GM08714 (cell line): ENCODE measurements around the gene CTTNBP2.

Experiments
- H3K4me3 ChIP-seq: fragments of 200-500 bp; sonication (Bioruptor generic); 2 replicates; pipeline ENCODE4 v1.5.1; 2014; ENCODE audit warnings: mild to moderate bottlenecking, low read length, inconsistent platforms
- ZNF274 ChIP-seq: IDR thresholded peaks from 2 replicates; pipeline ENCODE4 v1.6.1; 2012; ENCODE audit warnings: mild to moderate bottlenecking, low read depth, low read length

The CTTNBP2 gene

DNA sequence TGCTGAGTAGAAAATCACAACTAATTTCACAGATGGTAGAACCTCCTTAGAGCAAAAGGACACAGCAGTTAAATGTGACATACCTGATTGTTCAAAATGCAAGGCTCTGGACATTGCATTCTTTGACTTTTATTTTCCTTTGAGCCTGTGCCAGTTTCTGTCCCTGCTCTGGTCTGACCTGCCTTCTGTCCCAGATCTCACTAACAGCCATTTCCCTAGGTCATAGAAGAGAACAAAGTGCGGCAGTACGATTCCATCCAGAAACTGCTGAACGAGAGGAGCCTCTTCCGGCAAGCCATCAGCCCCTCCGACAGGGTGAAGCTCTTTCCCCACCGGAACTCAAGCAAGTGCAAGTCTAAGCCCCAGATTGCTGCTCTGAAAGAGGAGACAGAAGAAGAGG lies 206.6 kb downstream of the CTTNBP2 start:
- no peak overlapping the region for H3K4me3 ChIP-seq
- no peak for TF ChIP-seq ZNF274

DNA sequence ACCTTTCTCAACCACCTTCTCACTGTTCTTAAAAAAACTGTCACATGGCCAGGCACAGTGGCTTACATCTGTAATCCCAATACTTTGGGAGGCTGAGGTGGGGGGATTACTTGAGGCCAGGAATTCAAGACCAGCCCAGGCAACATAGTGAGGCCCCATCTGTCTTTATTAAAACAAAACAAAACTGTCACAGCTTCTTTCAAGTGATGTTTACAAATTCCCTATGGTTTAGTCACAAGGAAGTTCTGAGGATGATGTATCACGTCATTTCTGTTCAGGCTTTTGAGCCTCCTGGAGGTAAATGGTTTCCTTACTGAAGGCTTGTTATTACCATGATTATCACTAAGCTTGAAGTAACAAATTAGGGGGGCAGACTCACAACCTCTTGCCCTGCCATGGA lies 207.2 kb downstream of the CTTNBP2 start:
- H3K4me3 ChIP-seq, result no peak overlapping the region
- TF ChIP-seq ZNF274, result no peak

DNA sequence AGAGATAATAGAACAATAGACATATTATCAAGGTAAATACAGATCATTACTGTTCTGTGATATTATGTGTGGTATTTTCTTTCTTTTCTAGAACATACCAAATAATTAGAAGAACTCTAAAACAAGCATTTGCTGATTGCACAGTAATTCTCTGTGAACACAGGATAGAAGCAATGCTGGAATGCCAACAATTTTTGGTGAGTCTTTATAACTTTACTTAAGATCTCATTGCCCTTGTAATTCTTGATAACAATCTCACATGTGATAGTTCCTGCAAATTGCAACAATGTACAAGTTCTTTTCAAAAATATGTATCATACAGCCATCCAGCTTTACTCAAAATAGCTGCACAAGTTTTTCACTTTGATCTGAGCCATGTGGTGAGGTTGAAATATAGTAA lies 207.9 kb downstream of the CTTNBP2 start:
- H3K4me3 ChIP-seq, result no peak overlapping the region

DNA sequence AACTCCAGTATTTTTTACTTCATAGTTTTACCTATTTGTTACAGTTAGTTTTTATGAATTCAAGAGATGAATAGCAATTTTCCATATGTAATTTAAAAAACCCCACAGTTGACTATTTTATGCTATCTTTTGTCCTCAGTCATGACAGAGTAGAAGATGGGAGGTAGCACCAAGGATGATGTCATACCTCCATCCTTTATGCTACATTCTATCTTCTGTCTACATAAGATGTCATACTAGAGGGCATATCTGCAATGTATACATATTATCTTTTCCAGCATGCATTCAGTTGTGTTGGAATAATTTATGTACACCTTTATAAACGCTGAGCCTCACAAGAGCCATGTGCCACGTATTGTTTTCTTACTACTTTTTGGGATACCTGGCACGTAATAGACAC lies 209.2 kb downstream of the CTTNBP2 start:
- TF ChIP-seq ZNF274, result no peak
- H3K4me3 ChIP-seq, result no peak overlapping the region

More for the DNA sequence above, 207.9 kb downstream of the CTTNBP2 start:
- no peak for TF ChIP-seq ZNF274

DNA sequence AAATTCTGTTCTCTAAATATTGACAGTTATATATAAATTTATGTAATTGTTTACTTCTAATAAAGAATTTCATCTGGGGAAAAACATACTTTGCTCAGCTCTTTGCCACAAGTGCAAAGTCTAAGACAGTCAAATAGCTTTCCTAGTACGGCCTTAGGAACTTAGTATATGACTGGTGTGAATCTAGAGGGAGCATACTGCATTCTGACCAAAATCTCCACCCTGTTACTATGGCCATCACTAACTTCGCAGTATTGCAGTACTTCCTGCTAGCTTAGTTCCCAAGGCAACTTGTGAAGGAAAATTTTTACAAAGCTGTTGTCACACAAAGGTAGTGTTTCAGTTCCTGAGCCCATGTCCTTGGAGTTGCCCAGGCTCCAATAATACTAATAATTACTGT lies 211.9 kb downstream of the CTTNBP2 start:
- TF ChIP-seq ZNF274, result no peak
- H3K4me3 ChIP-seq, result no peak overlapping the region
